HT1080 (cell line): ENCODE measurements around the gene RSPH3. TPM values are rescaled to one million over a fixed set of nuclear protein-coding genes. Genes with fewer than 3 reads are reported as not detected.
"Not testable (repeated sequence)": the region's sequence is repeated elsewhere in the genome, so short reads cannot be mapped to it uniquely, and the experiment has no call there.

Experiments
- DNase-seq: peaks from one replicate; pipeline ENCODE4 v3.0.0-alpha.2; 2015; ENCODE audit warnings: low read depth
- total RNA-seq: library from RNA; depleted of rRNA; stranded (reverse); fragments of >200 nt; shearing (Covaris generic); gene quantifications from 2 replicates; pipeline ENCODE4 v1.2.3, GENCODE V29; 2014

RSPH3 gene
- total RNA-seq, 1 experiment from 2014 or later = 1.7 TPM

GRCh38 chr6:158977382-158977781, 22.6 kb downstream of the RSPH3 start:
- DNase-seq = no peak

GRCh38 chr6:158972241-158973233, 27.5 kb downstream of the RSPH3 start:
- DNase-seq = peak; percentile 38

- DNase-seq = no peak
These were observed 29.2 kb downstream of the RSPH3 start for GRCh38 chr6:158970640-158971275.

- DNase-seq = no peak
These were observed 30.9 kb downstream of the RSPH3 start for GRCh38 chr6:158969148-158969547.

- DNase-seq = no peak
These were observed 36.8 kb downstream of the RSPH3 start for GRCh38 chr6:158963020-158963808.

- DNase-seq = no peak
These were observed 37.6 kb downstream of the RSPH3 start for GRCh38 chr6:158962371-158962770.

GRCh38 chr6:158960026-158960425, 40.0 kb downstream of the RSPH3 start:
- no peak for DNase-seq

GRCh38 chr6:158959552-158959951, 40.5 kb downstream of the RSPH3 start:
- DNase-seq = no peak

- peak; percentile 2 for DNase-seq
These were observed 41.3 kb downstream of the RSPH3 start for GRCh38 chr6:158958504-158959386.

- no peak for DNase-seq
These were observed 44.7 kb downstream of the RSPH3 start for GRCh38 chr6:158955255-158955654.

- no peak for DNase-seq
These were observed 45.2 kb downstream of the RSPH3 start for GRCh38 chr6:158954753-158955152.

GRCh38 chr6:158952011-158952410, 48.0 kb downstream of the RSPH3 start:
- not testable (repeated sequence) for DNase-seq

GRCh38 chr6:158951565-158951964, 48.4 kb downstream of the RSPH3 start:
- not testable (repeated sequence) for DNase-seq

GRCh38 chr6:158947284-158947683, 52.7 kb downstream of the RSPH3 start:
- DNase-seq = no peak

- no peak for DNase-seq
These were observed 56.5 kb downstream of the RSPH3 start for GRCh38 chr6:158943380-158944032.

GRCh38 chr6:158942349-158942748, 57.7 kb downstream of the RSPH3 start:
- DNase-seq = no peak

- no peak for DNase-seq
These were observed 58.8 kb downstream of the RSPH3 start for GRCh38 chr6:158941246-158941645.

GRCh38 chr6:158939255-158940159, 60.5 kb downstream of the RSPH3 start:
- no peak for DNase-seq

- no peak for DNase-seq
These were observed 61.2 kb downstream of the RSPH3 start for GRCh38 chr6:158938811-158939254.
